HepG2 (cell line): ENCODE results near the gene EIF2AK2. TPM values are rescaled to one million over a fixed set of nuclear protein-coding genes. Genes with fewer than 3 reads are reported as not detected.
A peak's percentile ranks its signal among the peaks of the same experiment; 100 is the strongest.

Experiments
- CEBPB ChIP-seq: IDR thresholded peaks from 2 replicates; pipeline ENCODE4 v1.6.1; 2011; ENCODE audit warnings: low read depth, low read length, improper control_type of control experiment, borderline replicate concordance
- EHMT2 ChIP-seq: fragments of 200-600 bp; sonication (generic); IDR thresholded peaks from 2 replicates; pipeline ENCODE4 v1.7.0; 2017; ENCODE audit warnings: antibody characterized with exemption, low read depth, low read length, borderline replicate concordance
- GATAD2A ChIP-seq: IDR thresholded peaks from 2 replicates; pipeline ENCODE4 v1.6.1; 2016
- ISX ChIP-seq: sonication (generic); formaldehyde crosslinking; conservative IDR thresholded peaks from 2 replicates; pipeline ENCODE4 v1.5.0; 2020; ENCODE audit warnings: missing genetic modification reagents
- KDM5A ChIP-seq: fragments of 200-600 bp; sonication (generic); IDR thresholded peaks from 2 replicates; pipeline ENCODE4 v1.7.0; 2018; ENCODE audit warnings: antibody characterized with exemption, mild to moderate bottlenecking, low read length, borderline replicate concordance
- KLF9 ChIP-seq: IDR thresholded peaks from 2 replicates; pipeline ENCODE4 v1.6.1; 2016; ENCODE audit warnings: low read depth
- NFIB ChIP-seq: sonication (generic); formaldehyde crosslinking; IDR thresholded peaks from 2 replicates; pipeline ENCODE4 v1.9.0; 2021; ENCODE audit warnings: missing genetic modification reagents, mild to moderate bottlenecking, borderline replicate concordance
- NR2F2 ChIP-seq: IDR thresholded peaks from 2 replicates; pipeline ENCODE4 v1.6.1; 2012; ENCODE audit warnings: low read depth, inconsistent platforms, borderline replicate concordance
- PRMT3 ChIP-seq: sonication (generic); formaldehyde crosslinking; IDR thresholded peaks from 2 replicates; pipeline ENCODE4 v1.8.1; 2022; ENCODE audit warnings: low read depth, mild to moderate bottlenecking, moderate library complexity, missing genetic modification reagents, borderline replicate concordance
- ZMYM4 ChIP-seq: sonication (generic); formaldehyde crosslinking; IDR thresholded peaks from 2 replicates; pipeline ENCODE4 v1.8.1; 2023; ENCODE audit warnings: mild to moderate bottlenecking, missing genetic modification reagents
- ZNF124 ChIP-seq: sonication (generic); formaldehyde crosslinking; IDR thresholded peaks from 2 replicates; pipeline ENCODE4 v1.4.0; 2020; ENCODE audit warnings: missing genetic modification reagents
- ZNF234 ChIP-seq: sonication (generic); formaldehyde crosslinking; conservative IDR thresholded peaks from 2 replicates; pipeline ENCODE4 v1.5.1; 2020; ENCODE audit warnings: mild to moderate bottlenecking, missing genetic modification reagents
- ZNF570 ChIP-seq: sonication (generic); formaldehyde crosslinking; IDR thresholded peaks from 2 replicates; pipeline ENCODE4 v1.4.0; 2020; ENCODE audit warnings: mild to moderate bottlenecking, missing genetic modification reagents, borderline replicate concordance
- ZNF652 ChIP-seq: IDR thresholded peaks from 2 replicates; pipeline ENCODE4 v1.6.1; 2016; ENCODE audit warnings: low read depth, borderline replicate concordance
- ZNF720 ChIP-seq: sonication (generic); formaldehyde crosslinking; IDR thresholded peaks from 2 replicates; pipeline ENCODE4 v1.4.0; 2020; ENCODE audit warnings: missing genetic modification reagents
- ZNF879 ChIP-seq: sonication (generic); formaldehyde crosslinking; IDR thresholded peaks from 2 replicates; pipeline ENCODE4 v1.8.1; 2023; ENCODE audit warnings: missing genetic modification reagents
- polyA plus RNA-seq, 8 experiments: library from polyadenylated mRNA; depleted of rRNA in 3 of 8; stranded (reverse) in 7 of 8; unstranded in 1 of 8; fragments of >200 nt; fragmentation: Illumina TruSeq in 4 of 8; extraction: Trizol in 4 of 8; gene quantifications; 2 replicates each; pipeline versions ENCODE4 v1.2.1 to v1.2.3, GENCODE V29; 2011 to 2016; ENCODE audit warnings: low read depth in 4 of 8, missing spikeins in 1 of 8, mixed read lengths in 1 of 8; ENCODE audit not compliant: insufficient read depth in 1 of 8
- total RNA-seq, 5 experiments: library from RNA; depleted of rRNA; stranded (reverse); fragments of >200 nt; fragmentation: Illumina TruSeq; extraction: Trizol; gene quantifications; 2 replicates each; pipeline ENCODE4 v1.2.3, GENCODE V29; 2016; ENCODE audit warnings: low read depth in 1 of 5
- TF ChIP-seq, protein P1 (sequence below): IDR thresholded peaks from 2 replicates; pipeline ENCODE4 v1.6.1; 2016; ENCODE audit warnings: control low read depth
- TF ChIP-seq, protein P2 (sequence below): IDR thresholded peaks from 2 replicates; pipeline ENCODE4 v1.6.1; 2016; ENCODE audit warnings: low read depth, borderline replicate concordance
- TF ChIP-seq, protein P3 (sequence below): sonication (generic); formaldehyde crosslinking; IDR thresholded peaks from 2 replicates; pipeline ENCODE4 v1.5.0; 2020; ENCODE audit warnings: mild to moderate bottlenecking, missing genetic modification reagents, borderline replicate concordance

The EIF2AK2 gene
- total and polyA plus RNA-seq, 2 of the 13 experiments (the other 11 are each of a cell fraction or from before 2014, with no cell fraction given), result 10.2 to 26.1 TPM

DNA sequence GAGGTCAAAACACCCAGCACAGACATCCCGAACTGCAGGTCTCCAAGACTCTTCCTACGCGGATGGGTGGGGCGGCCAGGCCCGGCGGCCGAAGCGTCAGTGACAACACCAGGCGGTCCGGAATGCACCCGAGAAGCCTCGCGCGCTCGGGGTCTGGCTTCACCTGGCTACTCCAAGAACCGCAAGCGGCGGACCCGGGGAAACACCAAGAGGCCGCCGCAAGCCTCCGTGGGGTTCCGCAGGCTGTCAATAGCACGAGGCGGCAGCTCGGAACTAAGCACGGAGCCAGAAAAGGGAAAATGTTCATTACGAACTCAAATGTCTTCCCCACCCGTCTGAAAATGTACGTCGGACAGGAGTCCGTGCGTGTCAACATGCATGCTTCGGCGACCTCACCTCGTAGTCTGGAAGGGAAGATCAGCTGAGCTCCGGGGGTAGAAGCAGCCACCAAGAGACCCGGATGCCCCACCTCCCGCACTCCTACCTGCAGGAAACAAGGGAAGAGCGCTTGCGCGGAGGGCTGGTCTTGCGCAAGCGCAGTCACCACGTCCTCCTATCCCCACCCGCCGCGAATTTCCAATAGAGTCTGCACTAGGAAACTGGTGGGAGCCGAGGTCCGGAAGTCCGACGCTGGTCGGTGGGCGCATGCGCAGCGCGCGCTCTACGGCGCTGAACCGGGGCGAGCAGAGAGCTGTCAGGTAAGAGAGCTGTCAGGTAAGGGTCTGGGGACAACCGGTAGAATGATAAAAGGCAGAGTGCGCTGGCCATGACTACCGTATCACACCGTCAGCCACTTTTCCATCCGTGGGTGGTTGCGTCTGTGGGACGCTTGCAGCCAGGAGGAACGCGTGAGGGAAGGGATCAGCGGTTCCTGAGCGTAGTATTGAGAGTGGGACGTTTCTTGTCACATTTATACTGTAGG, 72.6 kb downstream of the EIF2AK2 start, which contains the start of the genes GPATCH11 and HEATR5B (continued):
- TF ChIP-seq ZNF570, result peak; percentile 59; the same call in 1 of the 2 replicates
- no peak for TF ChIP-seq KLF9
- TF ChIP-seq GATAD2A, result no peak; the same call in 1 of the 2 replicates
- no peak for TF ChIP-seq PRMT3 (CRISPR knock-in tag)
- no peak for TF ChIP-seq ZNF720 (CRISPR knock-in tag)
- 0 out of 2 replicates have a peak, but pooled peaks have one; percentile 66 for TF ChIP-seq ZNF879 (CRISPR knock-in tag)
- TF ChIP-seq, protein P1, sequence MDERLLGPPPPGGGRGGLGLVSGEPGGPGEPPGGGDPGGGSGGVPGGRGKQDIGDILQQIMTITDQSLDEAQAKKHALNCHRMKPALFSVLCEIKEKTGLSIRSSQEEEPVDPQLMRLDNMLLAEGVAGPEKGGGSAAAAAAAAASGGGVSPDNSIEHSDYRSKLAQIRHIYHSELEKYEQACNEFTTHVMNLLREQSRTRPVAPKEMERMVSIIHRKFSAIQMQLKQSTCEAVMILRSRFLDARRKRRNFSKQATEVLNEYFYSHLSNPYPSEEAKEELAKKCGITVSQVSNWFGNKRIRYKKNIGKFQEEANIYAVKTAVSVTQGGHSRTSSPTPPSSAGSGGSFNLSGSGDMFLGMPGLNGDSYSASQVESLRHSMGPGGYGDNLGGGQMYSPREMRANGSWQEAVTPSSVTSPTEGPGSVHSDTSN (CRISPR knock-in tag), result no peak
- TF ChIP-seq, protein P2, sequence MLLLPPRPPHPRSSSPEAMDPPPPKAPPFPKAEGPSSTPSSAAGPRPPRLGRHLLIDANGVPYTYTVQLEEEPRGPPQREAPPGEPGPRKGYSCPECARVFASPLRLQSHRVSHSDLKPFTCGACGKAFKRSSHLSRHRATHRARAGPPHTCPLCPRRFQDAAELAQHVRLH (CRISPR knock-in tag), result no peak
- no peak for TF ChIP-seq NR2F2
- TF ChIP-seq ISX, result no peak
- TF ChIP-seq CEBPB, result peak; percentile 99
- peak; percentile 79 for TF ChIP-seq KDM5A
- no peak for TF ChIP-seq EHMT2
- TF ChIP-seq, protein P3, sequence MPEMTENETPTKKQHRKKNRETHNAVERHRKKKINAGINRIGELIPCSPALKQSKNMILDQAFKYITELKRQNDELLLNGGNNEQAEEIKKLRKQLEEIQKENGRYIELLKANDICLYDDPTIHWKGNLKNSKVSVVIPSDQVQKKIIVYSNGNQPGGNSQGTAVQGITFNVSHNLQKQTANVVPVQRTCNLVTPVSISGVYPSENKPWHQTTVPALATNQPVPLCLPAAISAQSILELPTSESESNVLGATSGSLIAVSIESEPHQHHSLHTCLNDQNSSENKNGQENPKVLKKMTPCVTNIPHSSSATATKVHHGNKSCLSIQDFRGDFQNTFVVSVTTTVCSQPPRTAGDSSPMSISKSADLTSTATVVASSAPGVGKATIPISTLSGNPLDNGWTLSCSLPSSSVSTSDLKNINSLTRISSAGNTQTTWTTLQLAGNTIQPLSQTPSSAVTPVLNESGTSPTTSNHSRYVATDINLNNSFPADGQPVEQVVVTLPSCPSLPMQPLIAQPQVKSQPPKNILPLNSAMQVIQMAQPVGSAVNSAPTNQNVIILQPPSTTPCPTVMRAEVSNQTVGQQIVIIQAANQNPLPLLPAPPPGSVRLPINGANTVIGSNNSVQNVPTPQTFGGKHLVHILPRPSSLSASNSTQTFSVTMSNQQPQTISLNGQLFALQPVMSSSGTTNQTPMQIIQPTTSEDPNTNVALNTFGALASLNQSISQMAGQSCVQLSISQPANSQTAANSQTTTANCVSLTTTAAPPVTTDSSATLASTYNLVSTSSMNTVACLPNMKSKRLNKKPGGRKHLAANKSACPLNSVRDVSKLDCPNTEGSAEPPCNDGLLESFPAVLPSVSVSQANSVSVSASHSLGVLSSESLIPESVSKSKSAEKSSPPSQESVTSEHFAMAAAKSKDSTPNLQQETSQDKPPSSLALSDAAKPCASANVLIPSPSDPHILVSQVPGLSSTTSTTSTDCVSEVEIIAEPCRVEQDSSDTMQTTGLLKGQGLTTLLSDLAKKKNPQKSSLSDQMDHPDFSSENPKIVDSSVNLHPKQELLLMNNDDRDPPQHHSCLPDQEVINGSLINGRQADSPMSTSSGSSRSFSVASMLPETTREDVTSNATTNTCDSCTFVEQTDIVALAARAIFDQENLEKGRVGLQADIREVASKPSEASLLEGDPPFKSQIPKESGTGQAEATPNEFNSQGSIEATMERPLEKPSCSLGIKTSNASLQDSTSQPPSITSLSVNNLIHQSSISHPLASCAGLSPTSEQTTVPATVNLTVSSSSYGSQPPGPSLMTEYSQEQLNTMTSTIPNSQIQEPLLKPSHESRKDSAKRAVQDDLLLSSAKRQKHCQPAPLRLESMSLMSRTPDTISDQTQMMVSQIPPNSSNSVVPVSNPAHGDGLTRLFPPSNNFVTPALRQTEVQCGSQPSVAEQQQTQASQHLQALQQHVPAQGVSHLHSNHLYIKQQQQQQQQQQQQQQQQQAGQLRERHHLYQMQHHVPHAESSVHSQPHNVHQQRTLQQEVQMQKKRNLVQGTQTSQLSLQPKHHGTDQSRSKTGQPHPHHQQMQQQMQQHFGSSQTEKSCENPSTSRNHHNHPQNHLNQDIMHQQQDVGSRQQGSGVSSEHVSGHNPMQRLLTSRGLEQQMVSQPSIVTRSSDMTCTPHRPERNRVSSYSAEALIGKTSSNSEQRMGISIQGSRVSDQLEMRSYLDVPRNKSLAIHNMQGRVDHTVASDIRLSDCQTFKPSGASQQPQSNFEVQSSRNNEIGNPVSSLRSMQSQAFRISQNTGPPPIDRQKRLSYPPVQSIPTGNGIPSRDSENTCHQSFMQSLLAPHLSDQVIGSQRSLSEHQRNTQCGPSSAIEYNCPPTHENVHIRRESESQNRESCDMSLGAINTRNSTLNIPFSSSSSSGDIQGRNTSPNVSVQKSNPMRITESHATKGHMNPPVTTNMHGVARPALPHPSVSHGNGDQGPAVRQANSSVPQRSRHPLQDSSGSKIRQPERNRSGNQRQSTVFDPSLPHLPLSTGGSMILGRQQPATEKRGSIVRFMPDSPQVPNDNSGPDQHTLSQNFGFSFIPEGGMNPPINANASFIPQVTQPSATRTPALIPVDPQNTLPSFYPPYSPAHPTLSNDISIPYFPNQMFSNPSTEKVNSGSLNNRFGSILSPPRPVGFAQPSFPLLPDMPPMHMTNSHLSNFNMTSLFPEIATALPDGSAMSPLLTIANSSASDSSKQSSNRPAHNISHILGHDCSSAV (CRISPR knock-in tag), result peak; percentile 35; the same call in 1 of the 2 replicates
- TF ChIP-seq ZNF652 (CRISPR knock-in tag), result no peak
- peak; percentile 94 for TF ChIP-seq ZMYM4
- no peak for TF ChIP-seq ZNF124
- no peak for TF ChIP-seq NFIB
- no peak for TF ChIP-seq ZNF234 (CRISPR knock-in tag)
